GM13976 (cell line): Measurements from ENCODE around the gene RRP12.

ENCODE experiments used
- DNase-seq: peaks from one replicate; pipeline ENCODE4 v3.0.0; 2012; ENCODE audit warnings: low spot score
- in situ Hi-C: fragments of 300-500 bp; cut with MboI; formaldehyde crosslinking; loops from one replicate; pipeline ENCODE4 v1.12.0; 2022; ENCODE audit warnings: low sequenced_read_pairs, mixed read lengths, inconsistent platforms; ENCODE audit not compliant: unreplicated experiment
- TF ChIP-seq, protein P1 (sequence below): IDR thresholded peaks from 2 replicates; pipeline ENCODE4 v1.5.1; 2012; ENCODE audit warnings: borderline replicate concordance, mild to moderate bottlenecking; ENCODE audit not compliant: insufficient read depth; ENCODE audit errors: extremely low read depth, missing control alignments, control extremely low read depth

RRP12 gene

DNA sequence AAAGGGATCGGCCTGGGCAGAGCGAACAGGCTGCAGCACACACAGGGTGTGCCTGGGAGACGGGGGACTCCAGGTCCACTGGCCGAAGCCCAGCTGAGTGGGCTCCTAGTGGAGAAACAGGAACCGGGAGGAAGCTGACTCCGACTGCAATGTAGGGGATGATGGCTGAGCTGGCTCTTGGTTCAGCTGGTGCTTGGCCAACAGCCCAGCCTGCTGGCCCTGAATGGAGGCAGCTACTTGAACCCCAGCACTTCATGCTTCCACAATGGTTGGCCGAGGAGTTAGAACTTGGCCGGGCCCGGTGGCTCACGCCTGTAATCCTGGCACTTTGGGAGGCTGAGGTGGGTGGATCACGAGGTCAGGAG lies 39.6 kb downstream of the RRP12 start:
- in situ Hi-C loops = no loop called here
- DNase-seq = no peak
- TF ChIP-seq, protein P1, sequence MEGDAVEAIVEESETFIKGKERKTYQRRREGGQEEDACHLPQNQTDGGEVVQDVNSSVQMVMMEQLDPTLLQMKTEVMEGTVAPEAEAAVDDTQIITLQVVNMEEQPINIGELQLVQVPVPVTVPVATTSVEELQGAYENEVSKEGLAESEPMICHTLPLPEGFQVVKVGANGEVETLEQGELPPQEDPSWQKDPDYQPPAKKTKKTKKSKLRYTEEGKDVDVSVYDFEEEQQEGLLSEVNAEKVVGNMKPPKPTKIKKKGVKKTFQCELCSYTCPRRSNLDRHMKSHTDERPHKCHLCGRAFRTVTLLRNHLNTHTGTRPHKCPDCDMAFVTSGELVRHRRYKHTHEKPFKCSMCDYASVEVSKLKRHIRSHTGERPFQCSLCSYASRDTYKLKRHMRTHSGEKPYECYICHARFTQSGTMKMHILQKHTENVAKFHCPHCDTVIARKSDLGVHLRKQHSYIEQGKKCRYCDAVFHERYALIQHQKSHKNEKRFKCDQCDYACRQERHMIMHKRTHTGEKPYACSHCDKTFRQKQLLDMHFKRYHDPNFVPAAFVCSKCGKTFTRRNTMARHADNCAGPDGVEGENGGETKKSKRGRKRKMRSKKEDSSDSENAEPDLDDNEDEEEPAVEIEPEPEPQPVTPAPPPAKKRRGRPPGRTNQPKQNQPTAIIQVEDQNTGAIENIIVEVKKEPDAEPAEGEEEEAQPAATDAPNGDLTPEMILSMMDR = no peak

DNA sequence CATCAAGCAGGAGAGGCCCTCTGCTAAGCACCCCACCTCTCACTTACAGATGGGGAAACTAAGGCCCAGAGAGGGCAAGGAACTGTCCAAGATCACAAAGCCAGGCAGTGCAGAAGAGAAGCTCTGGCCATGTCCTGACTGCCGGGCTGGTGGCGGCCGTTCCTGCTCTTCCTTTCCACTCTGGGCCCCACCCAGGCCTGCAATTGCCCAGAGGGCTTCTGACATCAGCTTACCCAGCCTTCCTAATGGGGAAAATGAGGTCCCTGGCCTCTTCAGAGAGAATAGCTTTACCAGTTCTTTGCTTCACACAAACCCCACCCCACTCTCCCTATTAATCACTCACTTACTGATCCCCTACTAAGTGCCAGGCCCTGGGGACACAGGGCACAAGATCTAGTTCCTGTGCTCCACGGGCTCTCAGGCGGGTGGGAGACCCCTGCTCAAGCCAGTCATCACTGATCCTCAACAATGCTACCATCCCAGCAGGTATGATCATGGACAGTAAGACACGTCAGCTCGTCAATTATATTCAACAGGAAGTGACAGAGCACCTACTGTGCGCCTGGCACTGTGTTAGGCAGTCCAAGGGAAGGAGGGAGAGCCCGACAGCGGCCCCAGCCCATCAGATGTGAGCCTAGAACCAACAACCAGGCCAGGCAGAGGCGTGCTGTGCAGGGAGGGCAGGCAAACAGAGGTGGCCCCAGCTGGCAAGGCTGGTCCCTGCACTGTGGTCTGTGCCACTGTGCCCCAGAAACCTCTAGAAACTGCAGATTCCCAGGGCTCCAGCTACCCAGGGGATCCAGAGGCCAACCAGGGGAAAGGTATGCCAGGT lies 40.2 kb downstream of the RRP12 start:
- in situ Hi-C loops = no loop called here
- no peak for DNase-seq
- TF ChIP-seq, protein P1 = no peak

DNA sequence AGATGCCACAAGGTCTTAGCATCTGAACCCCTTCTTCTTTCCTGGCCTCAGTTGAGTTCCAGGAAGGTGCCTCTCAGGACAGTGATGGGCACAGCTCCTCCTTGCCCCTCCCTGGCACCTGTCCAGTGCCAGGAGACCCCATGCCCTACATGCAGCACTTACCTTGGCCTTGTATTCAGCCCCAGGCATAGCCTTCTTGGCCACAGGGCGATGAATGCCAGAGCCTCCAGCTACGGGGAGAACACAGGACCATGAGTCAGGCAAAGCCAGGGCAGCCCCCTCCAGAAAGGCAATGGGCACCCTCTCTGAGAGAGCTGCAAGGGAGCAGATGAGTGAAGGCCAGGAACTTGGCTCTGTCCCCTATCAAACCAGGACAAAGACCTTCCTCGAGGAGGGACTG lies 42.4 kb downstream of the RRP12 start:
- TF ChIP-seq, protein P1 = no peak
- in situ Hi-C loops = no loop called here
- DNase-seq = no peak

DNA sequence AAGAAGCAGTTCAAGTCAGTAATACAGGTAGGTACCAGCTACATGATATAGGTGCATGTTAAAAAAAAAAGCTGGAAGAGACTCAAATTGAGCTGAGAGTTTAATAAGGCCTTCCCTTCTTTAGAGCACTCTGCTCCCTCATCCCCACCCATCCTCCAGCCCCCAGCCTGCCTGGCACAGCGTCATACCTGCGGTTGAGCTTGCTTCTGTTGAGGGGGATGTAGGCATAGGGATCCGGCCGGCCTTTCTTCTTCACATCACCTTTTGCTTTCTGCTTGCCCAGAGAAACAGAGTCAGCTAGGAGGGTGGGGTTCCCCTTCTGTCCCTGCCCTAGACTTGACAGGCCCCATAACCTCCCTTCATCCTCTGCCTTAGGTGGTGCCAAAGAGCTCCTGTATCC lies 42.8 kb downstream of the RRP12 start:
- TF ChIP-seq, protein P1 = no peak
- in situ Hi-C loops = no loop called here
- DNase-seq = no peak

DNA sequence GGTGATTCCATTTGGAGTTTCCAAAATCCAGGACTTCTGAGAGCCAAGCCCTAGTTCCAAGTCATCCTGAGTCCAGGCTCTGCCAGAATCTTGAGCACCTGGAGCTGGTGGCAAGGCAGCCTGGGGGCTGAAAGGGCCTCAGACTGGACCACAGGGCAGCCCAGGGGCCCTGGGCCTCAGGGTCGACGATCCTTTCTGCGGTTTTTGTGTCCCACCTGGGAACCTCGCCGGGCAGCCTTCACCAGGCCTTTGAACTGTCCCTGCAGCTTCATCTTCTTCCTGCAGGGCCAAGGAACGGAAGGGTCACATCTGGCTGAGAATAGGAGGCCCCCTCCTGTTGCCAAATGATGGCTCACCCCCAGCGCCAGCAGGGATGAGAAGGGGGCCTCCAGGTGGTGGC lies 44.2 kb downstream of the RRP12 start:
- DNase-seq = no peak
- TF ChIP-seq, protein P1 = no peak
- in situ Hi-C loops = no loop called here

DNA sequence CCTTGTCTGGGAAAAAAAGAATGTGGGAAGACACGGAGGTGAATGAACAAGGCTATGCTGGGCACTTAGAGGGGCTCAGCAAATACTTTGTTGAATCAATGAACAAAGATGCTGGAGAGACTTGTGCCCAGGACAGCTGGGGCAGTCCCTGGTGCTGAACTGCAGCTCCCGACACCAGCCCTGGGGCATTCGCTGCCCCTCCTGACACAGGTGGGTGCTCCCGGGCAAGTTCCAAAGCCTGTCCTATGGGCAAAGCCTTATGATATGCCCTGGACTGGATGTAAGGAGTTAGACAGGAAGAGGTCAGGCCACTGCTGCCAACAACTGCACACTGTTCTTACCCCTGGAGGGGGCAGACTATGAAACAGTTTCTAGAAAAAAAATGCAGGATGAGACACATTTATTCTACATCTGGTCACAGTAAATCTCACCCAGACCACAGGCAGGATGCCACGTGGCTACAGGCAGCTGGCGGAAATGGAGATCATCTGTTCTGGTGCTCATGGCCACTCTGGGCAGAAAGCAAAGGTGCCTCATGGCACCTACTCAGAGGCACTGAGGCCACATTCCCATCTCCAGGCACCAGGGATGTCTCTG lies 44.7 kb downstream of the RRP12 start:
- no peak for DNase-seq
- TF ChIP-seq, protein P1 = no peak
- in situ Hi-C loops = no loop called here
